HG03565 (cell line): ENCODE results near the gene NDRG3.
"Not testable (repeated sequence)": the region's sequence is repeated elsewhere in the genome, so short reads cannot be mapped to it uniquely, and the experiment has no call there.

Experiments used
- ATAC-seq: cut with Tn5 transposase; IDR thresholded peaks from one replicate; pipeline ENCODE4 v1.9.1; 2021; ENCODE audit warnings: mild to moderate bottlenecking, moderate library complexity; ENCODE audit not compliant: unreplicated experiment

The NDRG3 gene

DNA sequence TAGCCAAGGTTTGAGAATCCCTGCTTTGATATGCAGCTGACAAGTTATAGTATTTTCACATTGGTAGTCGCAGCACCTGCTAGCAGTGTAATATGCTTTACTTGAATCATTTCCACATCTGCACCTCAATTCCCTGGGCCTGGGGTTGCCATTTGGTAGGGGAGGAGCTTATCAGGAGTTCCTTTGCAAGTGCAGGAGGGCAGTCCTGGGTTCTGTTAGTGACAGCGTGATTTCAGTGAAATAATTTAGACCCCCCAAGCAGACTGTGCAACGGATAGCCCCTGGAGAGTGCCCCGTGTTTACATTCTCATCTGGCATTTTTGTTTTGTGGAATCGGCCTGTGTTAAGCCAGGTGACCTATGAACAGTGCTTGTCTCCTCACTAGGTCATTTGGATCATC lies 134.3 kb downstream of the NDRG3 start:
- no peak for ATAC-seq

GRCh38 chr20:36608388-36608728 lies 137.5 kb downstream of the NDRG3 start:
- ATAC-seq = not testable (repeated sequence)

DNA sequence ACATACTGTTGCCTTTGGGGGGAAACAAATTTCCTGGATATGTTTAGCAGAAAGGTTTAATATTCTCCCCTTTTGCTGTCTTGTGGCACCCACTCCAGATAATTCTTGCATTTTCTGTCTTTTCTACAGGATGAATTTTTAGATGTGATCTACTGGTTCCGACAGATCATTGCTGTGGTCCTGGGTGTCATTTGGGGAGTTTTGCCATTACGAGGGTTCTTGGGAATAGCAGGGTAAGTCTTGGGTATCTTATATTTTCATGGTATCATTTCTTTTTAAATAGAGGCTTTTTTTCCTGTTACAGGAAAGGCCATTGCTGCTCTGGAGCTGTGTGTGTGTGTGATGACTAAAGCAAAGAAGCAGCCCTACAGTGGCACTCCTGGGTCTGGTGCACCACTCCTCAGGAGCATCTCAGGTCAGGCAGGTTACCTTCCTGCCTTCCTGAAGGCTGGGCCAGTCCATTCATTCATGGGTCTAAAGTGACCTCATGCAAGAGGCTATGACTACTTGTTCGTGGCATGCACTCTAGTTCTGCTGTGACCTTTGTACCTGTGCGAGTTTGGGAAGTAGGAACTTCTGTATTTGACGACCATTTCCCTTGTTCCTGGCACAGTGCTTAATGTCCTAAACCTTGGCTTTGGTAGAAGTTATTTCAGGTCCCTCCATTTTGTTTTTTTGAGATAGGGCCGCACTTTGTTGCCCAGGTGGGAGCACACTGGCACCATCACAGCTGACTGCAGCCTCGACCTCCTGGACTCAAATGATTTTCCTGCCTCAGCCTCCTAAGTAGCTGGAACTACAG lies 138.1 kb downstream of the NDRG3 start:
- ATAC-seq = no peak

GRCh38 chr20:36606158-36607066 lies 139.5 kb downstream of the NDRG3 start:
- ATAC-seq = no peak

- ATAC-seq = peak; percentile 82
Observed at GRCh38 chr20:36605399-36606157, 140.3 kb downstream of the NDRG3 start, which contains the start of gene RAB5IF. Gene RAB5IF (plus strand): TSS chr20:36605779. CDS start chr20:36605952, 173 bp downstream.

DNA sequence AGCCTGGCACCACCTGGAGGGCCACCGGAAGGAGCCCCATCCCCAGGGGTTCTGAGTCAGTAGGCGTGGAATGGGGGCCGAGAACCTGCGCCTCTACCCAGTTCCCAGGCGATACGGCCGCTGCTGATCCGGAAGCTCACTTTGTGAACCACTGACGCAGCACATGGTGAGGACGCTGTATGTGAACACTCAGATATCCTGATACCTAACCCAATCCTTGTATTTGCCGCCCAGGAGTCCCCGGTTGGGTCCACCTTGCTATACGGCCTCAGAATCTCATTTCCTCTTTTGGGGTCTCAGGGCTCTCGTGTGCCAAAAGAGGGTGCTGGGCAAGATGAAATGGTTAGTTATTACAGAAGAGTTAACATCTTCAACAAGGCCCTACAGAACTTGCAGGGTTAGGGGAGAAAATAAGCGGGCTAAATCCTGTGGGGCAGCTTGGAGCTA lies 140.9 kb downstream of the NDRG3 start:
- peak; percentile 18 for ATAC-seq
